ENCODE data around the gene GNAZ. TPM values are rescaled to one million over a fixed set of nuclear protein-coding genes. Genes with fewer than 3 reads are reported as not detected.

The GNAZ gene
- polyA plus RNA-seq, 2 of the 4 experiments (the other 2 are of a cell fraction) = 1.9 to 2.5 TPM

DNA sequence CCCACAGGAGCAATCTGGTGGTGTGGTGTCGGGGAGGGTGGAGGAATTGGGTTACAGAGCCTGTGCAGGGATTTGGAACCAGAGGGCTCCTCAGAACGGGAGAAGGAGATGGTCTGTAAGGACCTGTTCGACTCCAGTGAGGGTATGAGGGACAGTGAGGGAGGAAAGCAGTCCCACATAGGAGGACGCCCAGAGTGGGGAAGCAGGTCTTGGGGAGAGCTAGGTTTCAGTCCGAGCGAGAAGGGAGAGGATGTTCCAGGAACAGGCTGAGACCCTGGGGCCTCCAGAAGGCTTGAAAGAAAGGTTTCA lies 32.0 kb upstream of the GNAZ start:
- WGBS (ENCODE audit: missing lambda C conversion rate) = 27% methylated on average over 6 of the region's 6 CpGs
- no peak overlapping the region for H3K4me3 ChIP-seq
- H3K4me1 ChIP-seq = no peaks in the 10 kb centered on the region
- H3K9me3 ChIP-seq = no peaks in the 10 kb centered on the region
- ATAC-seq = no peak
- H3K27ac ChIP-seq = no peak overlapping the region
- POLR2A ChIA-PET = no interaction called here
- no peak for DNase-seq (ENCODE audit: low read depth in 1 of 2, low spot score in 1 of 2)
- no peak overlapping the region for H3K4me2 ChIP-seq
- CTCF ChIA-PET = interaction anchor here (0.9 kb wide), 1 partner anchor 47 kb away, joined by 3 read pairs; no protein-coding TSS in a partner anchor
- TF ChIP-seq ZC3H11A (IDR thresholded peaks at IDR 0.05) (no peak), HOXA7 (CRISPR knock-in tag; IDR thresholded peaks at IDR 0.05) (no peak), NFE2L2 (conservative IDR thresholded peaks at IDR 0.05; ENCODE audit: low read length) (no peak), RCOR1 (IDR thresholded peaks at IDR 0.05; ENCODE audit: low read depth, low read length) (no peak), NR3C1 (IDR thresholded peaks at IDR 0.05) (no peak), MAZ (IDR thresholded peaks at IDR 0.05; ENCODE audit: borderline replicate concordance, low read depth, low read length) (no peak), EP300 (IDR thresholded peaks at IDR 0.05) (no peak), ZNF302 (CRISPR knock-in tag; IDR thresholded peaks at IDR 0.05) (no peak), CBX2 (IDR thresholded peaks at IDR 0.05; ENCODE audit: borderline replicate concordance, low read depth) (no peak), HEYL (CRISPR knock-in tag; IDR thresholded peaks at IDR 0.05) (no peak), RAD21 (conservative IDR thresholded peaks at IDR 0.05 in 1 of 2, IDR thresholded peaks at IDR 0.05 in 1 of 2) (no peak), BHLHE40 (IDR thresholded peaks at IDR 0.05; ENCODE audit: low read depth, low read length) (no peak), CHD4 (IDR thresholded peaks at IDR 0.05; ENCODE audit: borderline replicate concordance) (no peak)
- TF ChIP-seq, protein P1, sequence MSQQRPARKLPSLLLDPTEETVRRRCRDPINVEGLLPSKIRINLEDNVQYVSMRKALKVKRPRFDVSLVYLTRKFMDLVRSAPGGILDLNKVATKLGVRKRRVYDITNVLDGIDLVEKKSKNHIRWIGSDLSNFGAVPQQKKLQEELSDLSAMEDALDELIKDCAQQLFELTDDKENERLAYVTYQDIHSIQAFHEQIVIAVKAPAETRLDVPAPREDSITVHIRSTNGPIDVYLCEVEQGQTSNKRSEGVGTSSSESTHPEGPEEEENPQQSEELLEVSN (IDR thresholded peaks at IDR 0.05; ENCODE audit: borderline replicate concordance, low read depth) = no peak
- TF ChIP-seq, protein P2, sequence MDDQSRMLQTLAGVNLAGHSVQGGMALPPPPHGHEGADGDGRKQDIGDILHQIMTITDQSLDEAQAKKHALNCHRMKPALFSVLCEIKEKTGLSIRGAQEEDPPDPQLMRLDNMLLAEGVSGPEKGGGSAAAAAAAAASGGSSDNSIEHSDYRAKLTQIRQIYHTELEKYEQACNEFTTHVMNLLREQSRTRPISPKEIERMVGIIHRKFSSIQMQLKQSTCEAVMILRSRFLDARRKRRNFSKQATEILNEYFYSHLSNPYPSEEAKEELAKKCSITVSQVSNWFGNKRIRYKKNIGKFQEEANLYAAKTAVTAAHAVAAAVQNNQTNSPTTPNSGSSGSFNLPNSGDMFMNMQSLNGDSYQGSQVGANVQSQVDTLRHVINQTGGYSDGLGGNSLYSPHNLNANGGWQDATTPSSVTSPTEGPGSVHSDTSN (IDR thresholded peaks at IDR 0.05) = no peak
- no peak for FAIRE-seq

DNA sequence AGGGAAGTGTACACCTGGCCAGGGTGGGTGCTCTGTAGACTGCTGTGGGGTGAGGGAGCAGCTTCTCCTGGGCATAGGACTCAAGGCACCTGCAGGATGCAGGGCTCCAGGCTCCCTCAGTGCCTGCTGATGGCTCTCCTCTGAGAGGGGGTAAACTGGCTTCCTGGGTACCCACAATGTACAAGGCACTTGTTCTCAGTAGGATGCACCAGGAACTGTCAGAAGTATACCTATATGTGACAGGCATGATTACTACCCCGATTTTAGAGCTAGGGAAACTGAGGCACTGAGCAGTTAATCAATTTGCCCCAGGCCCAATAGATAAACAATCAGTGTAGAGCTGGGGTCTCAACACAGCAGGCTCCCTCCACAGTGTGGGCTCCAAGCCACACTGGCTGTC lies 31.4 kb upstream of the GNAZ start:
- Histone ChIP-seq H3K4me2 (no peak overlapping the region), H3K27ac (no peak overlapping the region), H3K4me3 (no peak overlapping the region), H3K4me1 (no peaks in the 10 kb centered on the region), H3K9me3 (no peaks in the 10 kb centered on the region)
- ATAC-seq = no peak
- TF ChIP-seq ZSCAN20 (CRISPR knock-in tag; IDR thresholded peaks at IDR 0.05) (no peak), MYC (IDR thresholded peaks at IDR 0.05; ENCODE audit: borderline replicate concordance, low read length) (no peak), CHD4 (IDR thresholded peaks at IDR 0.05; ENCODE audit: borderline replicate concordance) (no peak)
- ChIA-PET POLR2A (no interaction called here), CTCF (interaction anchor here (0.9 kb wide), 1 partner anchor 46 kb away, joined by 3 read pairs; no protein-coding TSS in a partner anchor)
- no peak for FAIRE-seq
- 0% methylated on average over 1 of the region's 1 CpG for WGBS (ENCODE audit: missing lambda C conversion rate)
- no peak for DNase-seq (ENCODE audit: low read depth in 1 of 2, low spot score in 1 of 2)

DNA sequence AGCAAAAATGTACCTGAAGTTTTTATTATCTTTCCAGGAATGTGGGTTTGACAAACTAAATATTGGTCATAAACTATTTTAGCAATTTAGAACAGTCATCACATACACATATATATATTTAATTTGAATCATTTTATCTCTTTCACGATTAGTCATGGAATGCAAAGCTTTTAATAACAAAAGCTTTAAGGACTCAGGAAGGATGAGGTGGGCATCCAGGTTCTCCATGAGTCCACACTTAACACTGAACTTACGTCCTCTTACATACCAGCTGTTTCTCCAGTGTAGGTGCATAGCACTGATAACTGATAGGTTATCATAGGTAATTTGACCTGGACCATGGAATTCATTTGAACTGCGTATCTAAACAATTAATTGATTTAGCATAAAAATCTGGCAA lies 28.1 kb upstream of the GNAZ start:
- Histone ChIP-seq H3K4me2 (no peak overlapping the region), H3K27ac (no peak overlapping the region), H3K9me3 (no peaks in the 10 kb centered on the region), H3K4me1 (no peaks in the 10 kb centered on the region), H3K4me3 (no peak overlapping the region)
- no peak for TF ChIP-seq RNF2 (IDR thresholded peaks at IDR 0.05; ENCODE audit: borderline replicate concordance, low read depth)
- no peak for TF ChIP-seq CBX8 (IDR thresholded peaks at IDR 0.05)
- TF ChIP-seq EHMT2 (IDR thresholded peaks at IDR 0.05; ENCODE audit: low read depth) = no peak
- TF ChIP-seq, protein P3, sequence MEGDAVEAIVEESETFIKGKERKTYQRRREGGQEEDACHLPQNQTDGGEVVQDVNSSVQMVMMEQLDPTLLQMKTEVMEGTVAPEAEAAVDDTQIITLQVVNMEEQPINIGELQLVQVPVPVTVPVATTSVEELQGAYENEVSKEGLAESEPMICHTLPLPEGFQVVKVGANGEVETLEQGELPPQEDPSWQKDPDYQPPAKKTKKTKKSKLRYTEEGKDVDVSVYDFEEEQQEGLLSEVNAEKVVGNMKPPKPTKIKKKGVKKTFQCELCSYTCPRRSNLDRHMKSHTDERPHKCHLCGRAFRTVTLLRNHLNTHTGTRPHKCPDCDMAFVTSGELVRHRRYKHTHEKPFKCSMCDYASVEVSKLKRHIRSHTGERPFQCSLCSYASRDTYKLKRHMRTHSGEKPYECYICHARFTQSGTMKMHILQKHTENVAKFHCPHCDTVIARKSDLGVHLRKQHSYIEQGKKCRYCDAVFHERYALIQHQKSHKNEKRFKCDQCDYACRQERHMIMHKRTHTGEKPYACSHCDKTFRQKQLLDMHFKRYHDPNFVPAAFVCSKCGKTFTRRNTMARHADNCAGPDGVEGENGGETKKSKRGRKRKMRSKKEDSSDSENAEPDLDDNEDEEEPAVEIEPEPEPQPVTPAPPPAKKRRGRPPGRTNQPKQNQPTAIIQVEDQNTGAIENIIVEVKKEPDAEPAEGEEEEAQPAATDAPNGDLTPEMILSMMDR (IDR thresholded peaks at IDR 0.05) = no peak
- no peak for TF ChIP-seq KDM5A (IDR thresholded peaks at IDR 0.05)
- TF ChIP-seq NPAS2 (CRISPR knock-in tag; IDR thresholded peaks at IDR 0.05; ENCODE audit: borderline replicate concordance) = no peak
- no peak for TF ChIP-seq JUNB (IDR thresholded peaks at IDR 0.05)
- no peak for TF ChIP-seq HOXB13 (CRISPR knock-in tag; IDR thresholded peaks at IDR 0.05; ENCODE audit: low read depth)
- no peak for TF ChIP-seq SREBF2 (IDR thresholded peaks at IDR 0.05)
- TF ChIP-seq MYC (IDR thresholded peaks at IDR 0.05; ENCODE audit: borderline replicate concordance, low read length) = no peak
- no peak for TF ChIP-seq ZFP36 (IDR thresholded peaks at IDR 0.05; ENCODE audit: borderline replicate concordance, partially characterized antibody)
- TF ChIP-seq HOXA7 (CRISPR knock-in tag; IDR thresholded peaks at IDR 0.05) = no peak
- TF ChIP-seq FOXS1 (CRISPR knock-in tag; IDR thresholded peaks at IDR 0.05) = no peak
- no peak for TF ChIP-seq MAZ (IDR thresholded peaks at IDR 0.05; ENCODE audit: borderline replicate concordance, low read depth, low read length)
- no peak for TF ChIP-seq TFCP2L1 (CRISPR knock-in tag; IDR thresholded peaks at IDR 0.05)
- no peak for TF ChIP-seq BHLHE40 (IDR thresholded peaks at IDR 0.05; ENCODE audit: low read depth, low read length)
- no peak for TF ChIP-seq CHD4 (IDR thresholded peaks at IDR 0.05; ENCODE audit: borderline replicate concordance)
- ChIA-PET CTCF (interaction anchor here (0.9 kb wide), 1 partner anchor 16 kb away, joined by 3 read pairs; no protein-coding TSS in a partner anchor), POLR2A (no interaction called here)
- DNase-seq (ENCODE audit: low read depth in 1 of 2, low spot score in 1 of 2) = no peak
- no peak for ATAC-seq
- no peak for FAIRE-seq
- WGBS (ENCODE audit: missing lambda C conversion rate) = 28% methylated on average over 3 of the region's 3 CpGs

Data from A549 (cell line).